Measurements from ENCODE around the gene AP3S2.
"Not testable (repeated sequence)": the region's sequence is repeated elsewhere in the genome, so short reads cannot be mapped to it uniquely, and the experiment has no call there.

AP3S2 gene

DNA sequence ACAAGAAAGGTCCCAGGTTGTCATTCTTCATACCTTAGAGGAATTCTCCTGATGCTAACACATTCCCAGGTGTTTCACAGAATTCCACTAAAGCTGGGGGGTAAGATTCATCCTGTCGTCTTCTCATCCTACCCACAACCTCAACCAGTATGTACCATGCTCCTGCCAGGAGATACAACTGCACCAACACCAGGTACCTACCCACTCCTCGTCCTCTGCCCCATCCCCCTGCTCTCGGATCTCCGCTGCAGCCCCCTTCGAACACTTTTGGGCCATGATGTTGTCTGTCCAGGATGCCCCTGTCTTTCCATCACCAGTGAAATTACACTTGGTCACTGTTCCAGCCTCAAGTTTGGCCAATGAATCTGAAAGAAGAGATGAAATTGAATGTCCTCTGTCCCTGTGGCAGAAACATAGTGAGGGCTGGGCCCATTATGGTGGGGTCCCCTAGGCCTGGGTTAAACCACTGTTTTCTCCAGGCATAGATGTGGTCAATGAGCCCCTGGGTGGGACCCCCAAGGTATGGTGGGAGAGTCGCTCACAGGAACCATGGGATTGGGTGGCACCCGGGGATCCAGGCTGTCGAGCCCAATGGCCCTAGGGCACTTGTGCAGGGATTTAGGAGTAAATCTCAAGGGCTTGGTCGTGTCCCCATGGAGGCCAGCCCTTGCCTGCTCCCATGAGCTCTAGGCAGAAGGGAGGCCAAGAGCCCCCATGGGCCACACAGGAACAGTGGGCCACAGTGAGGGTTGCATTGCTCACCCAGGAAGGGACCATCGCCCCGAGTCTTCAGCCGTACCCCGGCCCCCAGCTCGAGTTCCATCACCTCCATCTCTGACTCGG is 9.4 kb upstream of the AP3S2 start:
- DNase-seq (ENCODE audit: low read depth in 2 of 2), result no peak

DNA sequence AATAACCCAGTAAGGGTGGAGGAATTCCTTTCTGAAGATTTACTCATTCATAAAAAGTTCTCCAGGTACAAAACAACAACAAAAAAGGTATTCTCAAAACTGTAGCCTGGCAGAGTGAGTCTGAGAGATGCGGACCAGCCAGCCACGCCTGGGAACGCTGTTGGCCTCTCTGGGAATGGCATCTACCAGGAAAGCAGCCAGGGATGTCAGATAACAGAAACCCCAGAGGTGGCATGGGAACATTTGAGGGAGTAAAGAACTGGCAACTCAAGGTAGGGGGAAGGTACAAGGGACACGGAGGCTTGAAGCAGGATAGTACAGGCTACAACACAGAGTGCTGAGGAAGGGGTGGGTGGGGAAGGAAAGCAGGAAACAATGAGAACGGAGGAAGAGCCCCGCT is 7.1 kb upstream of the AP3S2 start:
- no peak for DNase-seq (ENCODE audit: low read depth in 2 of 2)

DNA sequence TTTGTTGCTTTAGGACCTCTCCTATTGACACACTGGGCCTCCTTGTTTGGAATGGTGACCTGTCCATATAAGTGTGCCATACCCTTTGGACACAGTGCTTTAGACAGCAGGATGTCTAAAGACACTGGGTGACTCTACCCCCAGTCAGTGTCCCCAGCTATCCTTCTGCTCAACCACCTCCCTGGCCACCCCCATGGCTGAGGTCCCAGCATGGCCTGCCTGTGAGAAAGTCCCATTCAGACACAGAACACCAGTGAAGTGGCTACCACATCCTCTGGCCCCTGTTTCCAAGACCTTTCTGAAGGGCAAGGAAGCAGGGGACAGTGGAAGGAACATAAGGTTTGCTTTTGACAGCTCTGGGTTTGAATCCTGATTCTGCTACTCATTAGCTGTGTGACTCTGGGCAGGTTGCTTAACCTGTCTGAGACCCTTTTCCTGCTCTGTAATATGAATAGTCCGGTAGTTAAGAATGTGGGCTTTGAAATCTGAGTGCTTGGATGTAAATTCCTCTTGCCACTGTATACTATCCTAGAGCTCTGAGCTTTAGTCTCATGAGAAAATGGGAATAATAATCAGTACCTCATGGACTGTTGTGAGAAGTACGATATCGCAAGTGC is 6.3 kb upstream of the AP3S2 start:
- DNase-seq (ENCODE audit: low read depth in 2 of 2), result no peak

DNA sequence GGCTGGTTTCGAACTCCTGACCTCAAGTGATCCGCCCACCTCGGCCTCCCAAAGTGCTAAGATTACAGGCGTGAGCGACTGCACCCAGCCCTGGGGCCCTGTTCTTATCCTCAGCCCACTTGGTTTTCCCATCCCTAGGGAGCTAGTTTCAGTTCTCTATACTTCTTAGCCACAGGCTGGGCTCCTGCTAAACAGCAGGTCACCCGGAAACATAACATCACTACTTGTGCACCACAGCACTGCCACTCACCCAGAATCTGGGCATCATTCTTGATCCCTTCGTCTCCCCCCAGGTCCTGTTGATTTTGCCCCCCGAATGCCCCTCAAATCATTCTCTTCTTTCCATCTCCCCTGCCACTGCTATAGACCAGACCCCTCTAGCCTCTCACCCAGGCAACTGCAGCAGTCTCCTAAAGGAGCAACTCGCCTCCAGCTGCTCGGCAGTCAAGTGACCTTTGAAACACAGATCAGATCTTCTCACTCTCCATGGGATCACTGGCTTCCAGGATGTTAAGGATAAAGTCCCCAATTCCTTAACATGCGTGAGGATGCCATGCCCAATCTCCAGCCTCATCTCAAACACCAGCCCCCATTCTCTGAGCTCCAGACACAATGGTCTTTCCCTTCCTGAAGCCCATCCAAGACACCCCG is 5.6 kb upstream of the AP3S2 start:
- DNase-seq (ENCODE audit: low read depth in 2 of 2), result no peak

DNA sequence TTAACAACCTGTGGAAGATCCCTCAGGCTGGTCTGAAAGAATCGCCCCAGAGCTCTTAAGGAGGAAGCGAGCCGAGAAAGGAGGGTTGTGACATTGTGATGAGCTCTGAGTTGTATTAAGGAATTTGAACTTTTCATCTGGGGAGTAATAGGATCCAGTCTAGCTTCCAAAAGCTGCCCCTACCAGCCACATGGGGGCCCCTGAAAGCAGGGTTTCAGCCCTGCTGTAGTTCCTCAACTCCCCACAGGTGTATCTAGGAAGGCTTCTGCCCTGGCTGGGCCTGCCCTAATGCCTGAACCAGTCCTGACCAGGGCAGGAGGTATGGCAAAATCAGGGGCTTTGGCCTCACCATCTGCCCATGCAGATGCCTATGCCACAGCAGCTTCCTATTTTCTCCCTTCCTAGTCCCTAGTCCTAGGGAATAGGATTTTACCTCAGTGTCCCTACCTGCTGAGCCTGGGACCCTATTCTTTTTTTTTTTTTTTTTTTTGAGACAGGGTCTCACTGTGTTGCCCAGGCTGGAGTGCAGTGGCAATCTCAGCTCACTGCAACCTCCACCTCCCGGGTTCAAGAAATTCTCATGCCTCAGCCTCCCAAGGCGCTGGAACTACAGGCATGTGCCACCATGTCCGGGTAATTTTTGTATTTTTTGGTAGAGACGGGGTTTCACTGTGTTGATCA is 5.0 kb upstream of the AP3S2 start:
- DNase-seq (ENCODE audit: low read depth in 2 of 2), result no peak

DNA sequence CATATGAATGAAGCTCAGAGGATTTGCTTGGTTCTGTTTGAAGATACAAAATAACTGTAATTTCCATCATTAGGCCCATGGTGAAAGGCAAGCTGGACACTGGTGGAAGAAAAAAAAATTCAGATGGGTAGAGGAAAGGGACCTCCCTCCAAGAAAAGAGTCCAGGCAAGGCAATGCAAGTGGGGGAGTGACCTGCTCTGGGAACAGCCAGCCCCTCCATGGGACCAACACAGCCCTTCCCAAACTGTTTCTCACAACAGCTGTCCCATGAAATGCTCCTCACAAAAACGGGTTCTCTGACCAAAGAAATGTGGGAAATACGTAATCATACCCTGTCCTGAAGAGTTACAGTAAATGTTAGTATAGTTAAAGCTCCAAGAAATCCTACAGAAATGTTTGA is 4.4 kb upstream of the AP3S2 start:
- DNase-seq (ENCODE audit: low read depth in 2 of 2), result no peak

DNA sequence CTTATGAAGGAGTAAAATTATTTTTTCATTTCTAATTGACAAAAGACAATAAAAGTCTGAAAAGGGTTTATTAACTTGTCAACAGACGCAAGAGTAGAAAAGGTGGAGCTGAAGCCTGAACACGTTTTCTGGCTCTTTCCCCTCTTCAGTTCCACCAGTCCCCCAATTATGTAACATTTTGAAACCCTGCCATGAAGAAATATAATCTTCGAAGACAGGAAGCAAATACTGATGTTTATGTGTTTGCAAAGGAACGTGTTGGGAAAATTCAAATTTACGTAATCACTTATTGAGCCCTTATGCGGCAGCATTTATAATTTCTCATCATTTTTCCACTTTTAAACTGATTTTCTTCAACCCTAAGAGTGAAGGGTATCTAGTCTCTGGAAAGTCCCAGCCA is 767 bp downstream of the AP3S2 start:
- no peak for DNase-seq (ENCODE audit: low read depth in 2 of 2)

DNA sequence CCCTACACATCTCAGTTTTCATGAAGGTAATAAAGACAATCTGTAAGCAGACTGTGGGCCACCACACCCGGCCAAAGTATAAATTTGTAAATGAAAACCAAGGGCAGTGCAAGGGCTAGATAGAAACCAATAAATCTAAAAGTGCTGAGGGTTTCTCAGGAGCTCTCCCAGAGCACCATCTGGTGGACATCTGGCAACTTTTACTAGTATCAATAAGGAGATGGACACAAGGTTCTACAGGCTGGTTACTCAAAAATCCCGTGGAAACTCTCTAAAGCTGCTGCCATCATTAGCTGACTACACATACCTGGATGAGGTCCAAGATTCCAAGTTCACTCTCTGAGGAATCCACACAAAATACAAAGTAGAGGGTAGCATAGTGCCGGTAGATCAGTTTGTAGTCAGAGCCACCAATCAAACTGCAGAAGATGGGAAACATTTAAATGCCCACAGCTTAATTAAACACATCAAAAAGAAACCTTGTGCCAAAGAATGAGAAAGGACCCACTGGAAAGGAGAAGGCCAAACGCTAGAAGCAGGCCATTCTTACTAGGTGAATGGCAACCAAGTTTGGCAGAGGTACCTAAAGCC is 5.5 kb downstream of the AP3S2 start:
- DNase-seq (ENCODE audit: low read depth in 2 of 2), result no peak

DNA sequence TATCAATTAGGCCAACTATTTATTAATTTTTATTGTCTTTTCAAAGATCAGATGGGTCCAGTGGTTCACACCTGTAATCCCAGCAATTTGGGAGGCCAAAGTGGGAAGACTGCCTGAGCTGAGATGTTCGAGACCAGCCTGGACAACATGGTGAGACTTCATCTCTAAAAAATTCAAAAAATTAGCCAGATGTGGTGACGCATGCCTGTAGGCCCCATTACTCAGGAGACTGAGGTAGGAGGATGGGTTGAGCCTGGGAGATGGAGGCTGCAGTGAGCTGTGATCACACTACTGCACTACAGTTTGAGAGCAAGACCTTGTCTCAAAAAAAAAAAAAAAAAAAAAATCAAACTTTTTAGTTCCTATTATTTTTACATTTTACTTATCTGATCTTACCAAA is 8.2 kb downstream of the AP3S2 start:
- DNase-seq (ENCODE audit: low read depth in 2 of 2), result no peak

DNA sequence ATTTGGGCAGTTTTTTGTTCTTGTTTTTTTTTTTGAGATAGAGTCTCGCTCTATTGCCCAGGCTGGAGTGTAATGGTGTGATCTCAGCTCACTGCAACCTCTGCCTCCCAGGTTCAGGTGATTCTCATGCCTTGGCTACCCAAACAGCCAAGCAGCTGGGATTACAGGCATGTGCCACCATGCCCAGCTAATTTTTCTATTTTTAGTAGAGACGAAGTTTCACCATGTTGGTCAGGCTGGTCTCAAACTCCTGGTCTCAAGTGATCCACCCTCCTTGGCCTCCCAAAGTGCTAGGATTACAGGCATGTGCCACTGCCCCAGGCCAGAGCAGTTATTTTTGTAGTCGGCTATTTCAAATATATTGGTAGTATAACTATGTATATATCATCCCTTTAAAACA is 8.6 kb downstream of the AP3S2 start:
- DNase-seq (ENCODE audit: low read depth in 2 of 2), result not testable (repeated sequence)

DNA sequence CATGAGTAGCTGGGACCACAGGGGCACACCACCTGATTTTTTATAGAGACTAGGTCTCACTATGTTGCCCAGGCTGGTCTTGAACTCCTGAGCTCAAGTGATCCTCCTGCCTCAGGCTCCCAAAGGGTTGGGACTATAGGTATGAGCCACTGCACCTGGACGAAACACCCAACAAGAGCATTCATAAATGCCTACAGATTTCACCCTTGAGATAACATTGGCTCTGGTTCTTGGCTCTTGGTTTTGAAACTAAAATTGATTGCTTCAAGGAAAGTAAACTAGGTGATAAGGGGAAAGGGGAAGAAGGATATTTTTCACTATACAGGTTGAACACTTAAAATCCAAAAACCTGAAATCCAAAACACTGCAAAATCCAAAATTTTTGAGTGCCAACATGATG is 10.3 kb downstream of the AP3S2 start:
- no peak for DNase-seq (ENCODE audit: low read depth in 2 of 2)

DNA sequence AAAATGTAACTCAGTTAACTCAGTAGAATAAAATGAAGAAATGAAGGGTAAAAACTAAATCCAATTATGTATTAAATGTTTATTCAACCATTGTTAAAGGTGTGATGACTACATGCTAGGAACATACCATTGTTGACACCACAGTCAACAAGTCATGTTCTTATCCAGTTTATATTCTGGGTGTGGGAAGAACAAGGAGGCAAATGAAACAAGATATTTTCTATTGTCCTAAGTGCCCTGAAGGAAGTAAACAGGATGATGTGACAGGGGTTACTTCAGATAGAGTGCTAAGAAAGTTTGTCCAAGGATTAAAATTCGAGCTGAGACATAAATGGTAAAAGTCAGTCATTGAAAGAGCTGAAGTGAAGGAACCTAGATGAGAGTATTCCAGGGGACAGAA is 13.1 kb downstream of the AP3S2 start:
- no peak for DNase-seq (ENCODE audit: low read depth in 2 of 2)

DNA sequence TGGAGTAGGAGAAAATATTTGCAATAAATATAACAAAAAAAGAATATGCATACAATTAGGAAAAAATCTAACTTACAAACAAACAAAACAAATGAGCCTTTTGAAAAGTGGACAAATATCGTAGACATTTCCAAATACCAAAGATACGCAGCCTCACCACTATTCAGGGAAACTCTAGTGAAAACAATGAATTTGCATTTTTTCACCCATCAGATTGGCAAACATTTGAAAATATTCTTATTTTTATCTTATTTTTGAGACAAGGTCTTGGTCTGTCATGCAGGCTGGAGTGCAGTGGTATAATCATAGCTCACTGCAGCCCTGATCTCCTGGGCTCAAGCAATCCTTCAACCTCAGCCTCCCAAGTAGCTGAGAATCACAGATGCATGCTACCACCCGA is 15.5 kb downstream of the AP3S2 start:
- no peak for DNase-seq (ENCODE audit: low read depth in 2 of 2)

DNA sequence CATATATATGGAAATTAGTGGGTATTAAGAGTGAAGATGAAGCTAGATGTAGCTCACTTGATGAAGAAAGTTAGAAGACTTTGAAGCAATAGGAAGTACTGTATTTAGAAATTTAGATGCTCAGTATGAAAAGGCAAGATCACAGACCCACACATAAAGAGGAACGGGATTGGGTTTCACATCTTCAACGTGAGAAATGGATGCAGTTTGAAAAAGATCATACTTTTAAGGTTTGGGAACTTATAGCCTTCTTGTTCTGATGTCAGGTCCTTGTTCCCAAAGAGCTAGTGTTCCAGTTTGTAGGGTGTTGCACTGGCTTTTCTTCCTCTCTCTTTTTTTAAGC is 16.7 kb downstream of the AP3S2 start:
- DNase-seq (ENCODE audit: low read depth in 2 of 2), result no peak

DNA sequence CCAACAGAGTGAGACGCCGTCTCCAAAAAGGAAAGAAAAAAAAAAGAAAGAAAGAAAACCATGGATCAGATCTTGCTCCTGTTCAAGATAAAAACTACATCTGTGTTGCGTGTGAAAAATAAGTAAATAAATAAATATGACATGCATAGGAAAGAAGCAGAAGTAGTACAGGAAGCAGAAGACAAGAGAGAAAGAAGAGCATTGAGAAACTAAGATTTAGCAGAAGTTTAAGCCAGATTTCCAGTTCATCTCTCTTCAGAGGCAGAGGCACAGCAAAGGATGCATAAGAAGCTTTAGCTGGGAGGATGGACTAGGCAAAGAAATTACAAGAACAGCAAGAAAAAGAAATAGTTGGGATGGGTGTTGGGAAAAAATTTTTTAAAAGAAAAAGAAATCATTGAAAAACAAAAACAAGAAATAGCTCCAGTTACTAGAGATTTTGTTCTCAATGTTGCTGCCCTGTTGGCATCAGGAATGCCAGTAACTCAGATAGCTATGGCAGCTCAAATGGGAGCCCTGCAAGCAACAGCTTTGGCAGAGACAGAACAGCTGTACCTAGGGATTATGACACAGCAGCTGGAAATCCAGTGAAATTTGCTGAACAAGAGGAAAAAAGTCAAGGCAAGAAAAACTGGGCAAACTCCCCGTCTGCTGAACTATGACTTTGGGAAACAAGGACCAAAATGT is 17.3 kb downstream of the AP3S2 start:
- DNase-seq (ENCODE audit: low read depth in 2 of 2), result no peak

DNA sequence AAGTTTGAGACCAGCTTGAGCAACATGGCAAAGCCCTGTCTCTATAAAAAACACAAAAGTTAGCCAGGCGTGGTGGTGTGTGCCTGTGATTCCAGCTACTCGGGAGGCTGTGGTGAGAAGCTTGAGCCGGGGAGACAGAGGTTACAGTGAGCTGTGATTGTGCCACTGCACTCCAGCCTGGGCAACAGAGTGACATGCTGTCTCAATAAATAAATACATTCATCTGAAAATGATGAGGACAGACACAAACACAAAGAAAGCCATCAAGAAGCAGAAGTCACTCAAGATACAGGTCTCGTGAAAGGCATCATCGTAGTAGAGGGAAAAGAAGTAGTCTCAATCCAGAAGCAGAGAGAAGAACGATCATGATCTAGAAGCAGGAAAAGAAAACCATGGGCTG is 18.1 kb downstream of the AP3S2 start:
- no peak for DNase-seq (ENCODE audit: low read depth in 2 of 2)

DNA sequence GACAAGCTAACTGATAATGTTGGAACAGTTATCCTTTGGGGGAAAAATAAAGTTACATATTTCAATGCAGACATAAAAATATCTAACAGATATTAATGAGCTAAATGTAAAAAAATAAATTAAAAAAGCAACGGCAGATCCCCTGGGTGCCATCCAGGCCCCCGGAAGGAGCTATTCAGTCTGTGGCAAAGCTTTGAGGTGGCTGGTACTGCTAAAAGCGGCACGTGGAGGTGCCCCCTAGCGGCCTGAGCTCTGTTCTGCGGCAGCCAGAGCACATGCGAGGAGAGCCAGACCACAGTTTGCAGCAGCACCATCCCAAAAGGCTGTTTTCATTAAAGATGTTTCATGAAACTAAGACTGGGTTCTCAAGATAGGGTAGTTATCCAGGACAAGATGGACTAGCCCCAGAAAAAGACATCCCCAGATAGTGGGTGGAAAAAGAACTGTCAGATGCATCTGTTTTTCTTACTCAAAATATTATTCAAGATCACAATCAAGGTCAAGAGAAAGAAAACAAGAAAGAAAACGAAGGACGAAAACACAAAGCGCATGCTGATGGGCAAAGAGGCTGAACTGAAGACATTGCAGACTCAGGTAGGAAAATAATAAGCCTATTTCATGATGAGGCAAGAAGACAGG is 18.7 kb downstream of the AP3S2 start:
- DNase-seq (ENCODE audit: low read depth in 2 of 2), result peak; percentile 66 to 80

DNA sequence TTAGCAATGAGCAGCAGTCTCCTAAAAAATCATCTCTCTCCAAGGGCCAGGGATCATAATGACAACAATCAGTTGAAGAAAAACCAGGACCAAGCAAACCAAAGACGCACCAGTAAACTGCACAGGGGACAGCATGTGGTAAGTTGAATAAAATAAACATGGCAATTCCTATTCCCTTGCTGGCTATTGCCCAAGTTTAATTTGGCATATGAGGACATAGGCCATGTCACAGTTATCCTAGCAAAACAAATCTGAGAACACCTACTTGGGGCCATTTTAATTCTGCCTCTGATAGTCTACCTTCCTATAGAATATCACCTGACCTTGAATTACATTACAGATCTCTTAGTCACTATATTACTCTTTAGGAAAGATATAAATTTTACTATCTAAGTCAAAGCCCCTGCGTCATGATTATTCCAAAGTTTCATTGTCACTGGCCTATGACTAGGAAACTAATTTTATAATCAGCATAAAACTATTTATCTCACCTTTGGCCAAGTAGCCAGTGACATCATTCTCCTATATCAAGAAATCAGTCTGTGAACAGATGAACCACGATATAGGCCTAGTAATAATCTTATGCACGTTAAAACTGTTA is 23.0 kb downstream of the AP3S2 start:
- DNase-seq (ENCODE audit: low read depth in 2 of 2), result no peak

DNA sequence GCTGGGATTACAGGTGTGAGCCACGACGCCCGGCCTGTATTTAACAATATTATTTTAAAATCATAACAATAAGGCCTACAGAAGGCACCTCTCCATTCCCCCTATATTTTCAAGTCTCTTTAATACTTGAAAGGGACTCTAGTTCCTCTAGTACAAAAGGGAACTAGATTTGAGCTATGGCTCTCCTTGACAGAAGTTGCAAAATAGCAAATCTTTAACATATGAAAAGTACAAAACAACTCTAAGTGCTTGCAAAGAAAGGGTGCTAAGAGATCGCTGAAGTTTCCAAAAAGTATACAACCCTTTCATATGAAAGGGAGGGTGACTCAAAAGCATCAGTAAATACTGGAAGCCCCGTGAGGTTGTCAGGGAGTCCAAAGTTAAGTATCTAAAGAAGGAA is 23.8 kb downstream of the AP3S2 start:
- DNase-seq (ENCODE audit: low read depth in 2 of 2), result no peak

DNA sequence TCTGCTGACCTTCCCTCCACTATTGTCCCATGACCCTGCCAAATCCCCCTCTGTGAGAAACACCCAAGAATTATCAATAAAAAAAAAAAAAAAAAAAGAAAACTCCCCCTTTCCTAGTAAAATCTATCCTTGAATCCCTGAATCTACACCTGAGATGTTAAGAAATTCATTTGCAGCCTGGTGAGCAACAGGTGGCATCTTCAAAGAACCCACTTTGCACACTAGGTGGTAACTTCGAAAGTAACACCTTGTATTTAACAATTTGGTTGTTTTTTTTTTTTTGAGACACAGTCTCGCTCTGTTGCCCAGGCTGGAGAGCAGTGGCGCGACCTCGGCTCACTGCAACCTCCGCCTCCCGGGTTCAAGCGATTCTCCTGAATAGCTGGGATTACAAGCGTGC is 24.3 kb downstream of the AP3S2 start:
- DNase-seq (ENCODE audit: low read depth in 2 of 2), result not testable (repeated sequence)

Data from stimulated activated CD8-positive, alpha-beta memory T cell treated with anti-CD3 and anti-CD28 coated beads, Interleukin-2, amount 100 ng/mL, for 48 hours (primary cell).